ENCODE measurements around the gene WDR45B. TPM values are rescaled to one million over a fixed set of nuclear protein-coding genes. Genes with fewer than 3 reads are reported as not detected.

The WDR45B gene
- polyA plus RNA-seq, 1 donor from 2014 or later = 131 TPM

DNA sequence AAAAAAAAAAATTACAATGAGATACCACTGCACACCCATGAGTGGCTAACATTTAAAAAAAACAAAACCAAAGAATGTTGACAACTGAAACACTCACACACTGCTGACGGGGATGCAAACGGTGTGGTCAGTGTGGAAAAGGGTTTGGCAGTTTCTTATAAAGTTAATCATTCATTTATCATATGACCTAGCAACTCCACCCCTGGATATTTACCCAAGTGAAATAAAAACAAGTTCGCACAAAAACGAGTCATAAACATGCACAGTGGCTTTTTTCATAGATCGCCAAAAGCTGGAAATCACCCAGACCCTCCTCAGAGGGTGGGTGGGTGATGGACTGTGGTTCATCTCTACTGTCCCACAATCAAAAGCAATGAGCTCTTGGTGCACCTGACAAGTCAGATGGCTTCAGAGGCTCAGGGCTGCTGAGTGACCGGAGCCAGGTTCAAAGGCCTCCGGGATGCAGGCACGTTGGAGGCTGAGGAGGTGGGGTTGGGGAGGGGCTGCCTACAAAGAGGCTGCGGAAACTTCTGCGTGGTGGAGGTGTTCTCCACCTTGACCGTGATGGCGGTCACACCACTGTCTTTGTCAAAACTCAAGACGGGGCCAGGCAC lies 36.1 kb upstream of the WDR45B start:
- H3K9ac ChIP-seq (ENCODE audit: low read length) = no peak overlapping the region
- H3K27me3 ChIP-seq (ENCODE audit: insufficient read depth, low read depth, low read length) = no peaks in the 10 kb centered on the region
- H3K36me3 ChIP-seq (ENCODE audit: insufficient read depth, low read length) = no peaks in the 10 kb centered on the region
- H3K9me2 ChIP-seq (ENCODE audit: insufficient read depth, low read length) = no peaks in the 10 kb centered on the region
- no peaks in the 10 kb centered on the region for H4K20me1 ChIP-seq (ENCODE audit: insufficient read depth)
- H3K27ac ChIP-seq (ENCODE audit: low read length) = no peak overlapping the region
- no peak for TF ChIP-seq EP300 (conservative IDR thresholded peaks at IDR 0.05; ENCODE audit: poor library complexity, severe bottlenecking)
- TF ChIP-seq, protein P1, sequence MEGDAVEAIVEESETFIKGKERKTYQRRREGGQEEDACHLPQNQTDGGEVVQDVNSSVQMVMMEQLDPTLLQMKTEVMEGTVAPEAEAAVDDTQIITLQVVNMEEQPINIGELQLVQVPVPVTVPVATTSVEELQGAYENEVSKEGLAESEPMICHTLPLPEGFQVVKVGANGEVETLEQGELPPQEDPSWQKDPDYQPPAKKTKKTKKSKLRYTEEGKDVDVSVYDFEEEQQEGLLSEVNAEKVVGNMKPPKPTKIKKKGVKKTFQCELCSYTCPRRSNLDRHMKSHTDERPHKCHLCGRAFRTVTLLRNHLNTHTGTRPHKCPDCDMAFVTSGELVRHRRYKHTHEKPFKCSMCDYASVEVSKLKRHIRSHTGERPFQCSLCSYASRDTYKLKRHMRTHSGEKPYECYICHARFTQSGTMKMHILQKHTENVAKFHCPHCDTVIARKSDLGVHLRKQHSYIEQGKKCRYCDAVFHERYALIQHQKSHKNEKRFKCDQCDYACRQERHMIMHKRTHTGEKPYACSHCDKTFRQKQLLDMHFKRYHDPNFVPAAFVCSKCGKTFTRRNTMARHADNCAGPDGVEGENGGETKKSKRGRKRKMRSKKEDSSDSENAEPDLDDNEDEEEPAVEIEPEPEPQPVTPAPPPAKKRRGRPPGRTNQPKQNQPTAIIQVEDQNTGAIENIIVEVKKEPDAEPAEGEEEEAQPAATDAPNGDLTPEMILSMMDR (IDR thresholded peaks at IDR 0.05; ENCODE audit: poor library complexity, severe bottlenecking) = no peak
- no peak for TF ChIP-seq EZH2 (IDR thresholded peaks at IDR 0.05; ENCODE audit: borderline replicate concordance, insufficient read depth, low read length, poor library complexity, severe bottlenecking)
- no peak for TF ChIP-seq SMC3 (conservative IDR thresholded peaks at IDR 0.05; ENCODE audit: poor library complexity)
- no peak for TF ChIP-seq MXI1 (conservative IDR thresholded peaks at IDR 0.05; ENCODE audit: poor library complexity, severe bottlenecking)
- TF ChIP-seq RAD21 (conservative IDR thresholded peaks at IDR 0.05) = no peak
- TF ChIP-seq POLR2AphosphoS5 (IDR thresholded peaks at IDR 0.05) = no peak
- no peak for TF ChIP-seq TAF1 (IDR thresholded peaks at IDR 0.05; ENCODE audit: low read depth)
- TF ChIP-seq, protein P2, sequence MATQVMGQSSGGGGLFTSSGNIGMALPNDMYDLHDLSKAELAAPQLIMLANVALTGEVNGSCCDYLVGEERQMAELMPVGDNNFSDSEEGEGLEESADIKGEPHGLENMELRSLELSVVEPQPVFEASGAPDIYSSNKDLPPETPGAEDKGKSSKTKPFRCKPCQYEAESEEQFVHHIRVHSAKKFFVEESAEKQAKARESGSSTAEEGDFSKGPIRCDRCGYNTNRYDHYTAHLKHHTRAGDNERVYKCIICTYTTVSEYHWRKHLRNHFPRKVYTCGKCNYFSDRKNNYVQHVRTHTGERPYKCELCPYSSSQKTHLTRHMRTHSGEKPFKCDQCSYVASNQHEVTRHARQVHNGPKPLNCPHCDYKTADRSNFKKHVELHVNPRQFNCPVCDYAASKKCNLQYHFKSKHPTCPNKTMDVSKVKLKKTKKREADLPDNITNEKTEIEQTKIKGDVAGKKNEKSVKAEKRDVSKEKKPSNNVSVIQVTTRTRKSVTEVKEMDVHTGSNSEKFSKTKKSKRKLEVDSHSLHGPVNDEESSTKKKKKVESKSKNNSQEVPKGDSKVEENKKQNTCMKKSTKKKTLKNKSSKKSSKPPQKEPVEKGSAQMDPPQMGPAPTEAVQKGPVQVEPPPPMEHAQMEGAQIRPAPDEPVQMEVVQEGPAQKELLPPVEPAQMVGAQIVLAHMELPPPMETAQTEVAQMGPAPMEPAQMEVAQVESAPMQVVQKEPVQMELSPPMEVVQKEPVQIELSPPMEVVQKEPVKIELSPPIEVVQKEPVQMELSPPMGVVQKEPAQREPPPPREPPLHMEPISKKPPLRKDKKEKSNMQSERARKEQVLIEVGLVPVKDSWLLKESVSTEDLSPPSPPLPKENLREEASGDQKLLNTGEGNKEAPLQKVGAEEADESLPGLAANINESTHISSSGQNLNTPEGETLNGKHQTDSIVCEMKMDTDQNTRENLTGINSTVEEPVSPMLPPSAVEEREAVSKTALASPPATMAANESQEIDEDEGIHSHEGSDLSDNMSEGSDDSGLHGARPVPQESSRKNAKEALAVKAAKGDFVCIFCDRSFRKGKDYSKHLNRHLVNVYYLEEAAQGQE (IDR thresholded peaks at IDR 0.05; ENCODE audit: borderline replicate concordance) = no peak
- no peak overlapping the region for H3K4me3 ChIP-seq (ENCODE audit: low read length)
- no peaks in the 10 kb centered on the region for H3F3A ChIP-seq (ENCODE audit: insufficient read depth, low read length, poor library complexity, severe bottlenecking)
- no peak overlapping the region for H2AFZ ChIP-seq (ENCODE audit: low read depth, low read length)
- no peaks in the 10 kb centered on the region for H3K79me2 ChIP-seq (replicated peaks; ENCODE audit: insufficient read depth, low read length)
- no peak overlapping the region for H3K4me2 ChIP-seq (ENCODE audit: low read length)
- peaks cover 4% of the 10 kb centered on the region for H3K9me3 ChIP-seq (ENCODE audit: low read length)

DNA sequence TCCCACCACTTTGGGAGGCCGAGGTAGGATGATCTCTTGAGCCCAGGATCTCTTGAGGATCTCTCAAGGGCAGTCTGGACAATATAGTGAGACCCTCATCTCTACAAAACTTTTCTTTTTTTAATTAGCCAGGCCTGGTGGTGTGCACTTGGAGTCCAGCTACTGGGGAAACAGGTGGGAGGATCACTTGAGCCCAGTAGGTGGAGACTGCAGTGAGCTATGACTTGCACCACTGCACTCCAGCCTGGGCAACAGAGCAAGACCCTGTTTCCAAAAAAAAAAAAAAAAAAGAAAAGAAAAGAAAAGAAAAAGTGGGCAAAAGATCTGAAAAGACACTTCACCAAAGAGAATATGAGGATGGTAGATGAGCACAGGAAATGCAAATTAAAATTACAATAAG lies 35.3 kb upstream of the WDR45B start:
- Histone ChIP-seq H3K9ac (ENCODE audit: low read length) (no peak overlapping the region), H3K27ac (ENCODE audit: low read length) (no peak overlapping the region), H3K9me2 (ENCODE audit: insufficient read depth, low read length) (no peaks in the 10 kb centered on the region), H3K36me3 (ENCODE audit: insufficient read depth, low read length) (no peaks in the 10 kb centered on the region), H3K9me3 (ENCODE audit: low read length) (peaks cover 4% of the 10 kb centered on the region), H2AFZ (ENCODE audit: low read depth, low read length) (no peak overlapping the region), H3K4me2 (ENCODE audit: low read length) (no peak overlapping the region), H3K79me2 (replicated peaks; ENCODE audit: insufficient read depth, low read length) (no peaks in the 10 kb centered on the region), H3K27me3 (ENCODE audit: insufficient read depth, low read depth, low read length) (no peaks in the 10 kb centered on the region), H3K4me3 (ENCODE audit: low read length) (no peak overlapping the region), H4K20me1 (ENCODE audit: insufficient read depth) (no peaks in the 10 kb centered on the region), H3F3A (ENCODE audit: insufficient read depth, low read length, poor library complexity, severe bottlenecking) (no peaks in the 10 kb centered on the region)
- TF ChIP-seq POLR2AphosphoS5 (IDR thresholded peaks at IDR 0.05) (no peak), SMC3 (conservative IDR thresholded peaks at IDR 0.05; ENCODE audit: poor library complexity) (no peak), EZH2 (IDR thresholded peaks at IDR 0.05; ENCODE audit: borderline replicate concordance, insufficient read depth, low read length, poor library complexity, severe bottlenecking) (no peak)
